ENCODE measurements around the gene KCTD16. TPM values are rescaled to one million over a fixed set of nuclear protein-coding genes. Genes with fewer than 3 reads are reported as not detected.
A peak's percentile ranks its signal among the peaks of the same experiment; 100 is the strongest.

The KCTD16 gene
- total RNA-seq, 1 donor from 2014 or later = 0.64 TPM

- TF ChIP-seq CTCF (IDR thresholded peaks at IDR 0.05) = no peak
- no peak overlapping the region for H3K4me3 ChIP-seq
- no peaks in the 10 kb centered on the region for H3K36me3 ChIP-seq
- no peaks in the 10 kb centered on the region for H3K9me3 ChIP-seq
- H3K4me1 ChIP-seq = no peaks in the 10 kb centered on the region
- no peak overlapping the region for H3K27ac ChIP-seq
- intact Hi-C loops (cut with DNase I) = no loop called here
- no peaks in the 10 kb centered on the region for H3K27me3 ChIP-seq
- DNase-seq (ENCODE audit: low spot score in 2 of 2) = no peak
These were observed 36.4 kb upstream of the KCTD16 start for GRCh38 chr5:144134194-144134826.

- no peak overlapping the region for H3K27ac ChIP-seq
- DNase-seq (ENCODE audit: low spot score in 2 of 2) = no peak
- H3K4me1 ChIP-seq = no peaks in the 10 kb centered on the region
- no peak overlapping the region for H3K4me3 ChIP-seq
- no peaks in the 10 kb centered on the region for H3K36me3 ChIP-seq
- no peak for TF ChIP-seq CTCF (IDR thresholded peaks at IDR 0.05)
- no peaks in the 10 kb centered on the region for H3K9me3 ChIP-seq
- intact Hi-C loops (cut with DNase I) = no loop called here
- H3K27me3 ChIP-seq = no peaks in the 10 kb centered on the region
These were observed 35.4 kb upstream of the KCTD16 start for GRCh38 chr5:144135113-144135762.

- no peak for DNase-seq (ENCODE audit: low spot score in 2 of 2)
- TF ChIP-seq CTCF (IDR thresholded peaks at IDR 0.05) = no peak
- intact Hi-C loops (cut with DNase I) = no loop called here
- Histone ChIP-seq H3K36me3 (no peaks in the 10 kb centered on the region), H3K27ac (no peak overlapping the region), H3K27me3 (no peaks in the 10 kb centered on the region), H3K4me1 (no peaks in the 10 kb centered on the region), H3K4me3 (no peak overlapping the region), H3K9me3 (no peaks in the 10 kb centered on the region)
These were observed 31.1 kb upstream of the KCTD16 start for GRCh38 chr5:144139586-144139985.

- Histone ChIP-seq H3K4me3 (no peak overlapping the region), H3K27ac (no peak overlapping the region), H3K9me3 (no peaks in the 10 kb centered on the region), H3K36me3 (no peaks in the 10 kb centered on the region), H3K27me3 (no peaks in the 10 kb centered on the region), H3K4me1 (no peaks in the 10 kb centered on the region)
- intact Hi-C loops (cut with DNase I) = no loop called here
- no peak for TF ChIP-seq CTCF (IDR thresholded peaks at IDR 0.05)
- no peak for DNase-seq (ENCODE audit: low spot score in 2 of 2)
These were observed 29.1 kb upstream of the KCTD16 start for GRCh38 chr5:144141585-144141984.

GRCh38 chr5:144142139-144142823 is 28.4 kb upstream of the KCTD16 start:
- intact Hi-C loops (cut with DNase I) = no loop called here
- Histone ChIP-seq H3K9me3 (no peaks in the 10 kb centered on the region), H3K4me3 (no peak overlapping the region), H3K27me3 (no peaks in the 10 kb centered on the region), H3K27ac (no peak overlapping the region), H3K36me3 (no peaks in the 10 kb centered on the region), H3K4me1 (no peaks in the 10 kb centered on the region)
- TF ChIP-seq CTCF (IDR thresholded peaks at IDR 0.05) = peak in 2 of 3 experiments; percentile 34 to 55
- DNase-seq (ENCODE audit: low spot score in 2 of 2) = no peak
